ENCODE measurements around the gene IRF4. TPM values are rescaled to one million over a fixed set of nuclear protein-coding genes. Genes with fewer than 3 reads are reported as not detected.

IRF4 gene
- total and polyA plus RNA-seq, 10 donors, result 8.7 to 91.3 (median 46.3) TPM

DNA sequence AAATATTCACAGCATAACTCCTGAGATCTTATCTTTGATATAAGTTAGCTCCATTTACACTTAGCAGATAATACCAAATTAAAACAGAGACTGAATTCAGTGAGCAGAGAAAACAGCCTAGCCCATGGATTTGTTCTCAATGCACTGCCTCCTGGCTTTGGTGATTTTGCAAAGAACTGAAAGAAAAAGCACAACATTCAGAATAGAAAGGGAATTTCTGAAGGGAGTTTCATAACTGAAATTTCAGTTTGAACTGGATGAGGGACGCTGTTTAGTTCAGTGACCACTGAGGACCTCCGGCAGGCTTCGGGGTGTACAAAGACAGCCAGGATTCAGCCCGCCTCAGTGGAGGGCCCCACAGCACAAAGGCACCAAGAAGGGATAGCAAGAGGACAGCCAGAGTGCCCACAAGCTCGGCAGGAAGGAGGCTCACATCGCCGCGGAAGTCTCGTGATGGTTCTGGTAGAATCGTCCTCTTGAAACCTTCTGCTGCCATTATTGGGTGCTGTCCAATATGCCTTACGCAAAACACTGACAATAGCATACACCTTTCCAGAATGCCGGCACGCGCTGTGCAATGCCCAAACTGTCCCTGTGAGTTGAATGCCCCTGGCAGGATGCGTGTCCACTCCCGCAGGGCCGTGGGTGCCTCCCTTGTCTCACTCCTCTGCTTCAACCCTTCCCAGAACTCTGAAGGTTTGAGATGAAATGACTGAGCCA lies 9.7 kb upstream of the IRF4 start:
- Histone ChIP-seq H3K36me3 (no peaks in the 10 kb centered on the region), H3K4me1 (peaks cover 13 to 34% (median 20%) of the 10 kb centered on the region in 6 donors), H3K4me3 (no peak overlapping the region), H3K9me3 (peaks cover 0 to 6% (median 0%) of the 10 kb centered on the region in 8 donors), H3K27me3 (replicated peaks in 1 of 7) (peaks cover 0 to 35% (median 9%) of the 10 kb centered on the region in 7 donors), H3K27ac (no peak overlapping the region)
- peak; percentile 76 for DNase-seq
- intact Hi-C loops (cut with DNase I; ENCODE audit: low total_unique reads), result no loop called here
- WGBS, 5 donors, result 85 to 91% (median 87%) methylated on average over 17 of the region's 17 CpGs
- TF ChIP-seq POLR2A (IDR thresholded peaks at IDR 0.05) (no peak), POLR2AphosphoS5 (IDR thresholded peaks at IDR 0.05) (no peak)
- TF ChIP-seq, protein P1, sequence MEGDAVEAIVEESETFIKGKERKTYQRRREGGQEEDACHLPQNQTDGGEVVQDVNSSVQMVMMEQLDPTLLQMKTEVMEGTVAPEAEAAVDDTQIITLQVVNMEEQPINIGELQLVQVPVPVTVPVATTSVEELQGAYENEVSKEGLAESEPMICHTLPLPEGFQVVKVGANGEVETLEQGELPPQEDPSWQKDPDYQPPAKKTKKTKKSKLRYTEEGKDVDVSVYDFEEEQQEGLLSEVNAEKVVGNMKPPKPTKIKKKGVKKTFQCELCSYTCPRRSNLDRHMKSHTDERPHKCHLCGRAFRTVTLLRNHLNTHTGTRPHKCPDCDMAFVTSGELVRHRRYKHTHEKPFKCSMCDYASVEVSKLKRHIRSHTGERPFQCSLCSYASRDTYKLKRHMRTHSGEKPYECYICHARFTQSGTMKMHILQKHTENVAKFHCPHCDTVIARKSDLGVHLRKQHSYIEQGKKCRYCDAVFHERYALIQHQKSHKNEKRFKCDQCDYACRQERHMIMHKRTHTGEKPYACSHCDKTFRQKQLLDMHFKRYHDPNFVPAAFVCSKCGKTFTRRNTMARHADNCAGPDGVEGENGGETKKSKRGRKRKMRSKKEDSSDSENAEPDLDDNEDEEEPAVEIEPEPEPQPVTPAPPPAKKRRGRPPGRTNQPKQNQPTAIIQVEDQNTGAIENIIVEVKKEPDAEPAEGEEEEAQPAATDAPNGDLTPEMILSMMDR (IDR thresholded peaks at IDR 0.05 in 8 of 11, conservative IDR thresholded peaks at IDR 0.05 in 3 of 11), result no peak

DNA sequence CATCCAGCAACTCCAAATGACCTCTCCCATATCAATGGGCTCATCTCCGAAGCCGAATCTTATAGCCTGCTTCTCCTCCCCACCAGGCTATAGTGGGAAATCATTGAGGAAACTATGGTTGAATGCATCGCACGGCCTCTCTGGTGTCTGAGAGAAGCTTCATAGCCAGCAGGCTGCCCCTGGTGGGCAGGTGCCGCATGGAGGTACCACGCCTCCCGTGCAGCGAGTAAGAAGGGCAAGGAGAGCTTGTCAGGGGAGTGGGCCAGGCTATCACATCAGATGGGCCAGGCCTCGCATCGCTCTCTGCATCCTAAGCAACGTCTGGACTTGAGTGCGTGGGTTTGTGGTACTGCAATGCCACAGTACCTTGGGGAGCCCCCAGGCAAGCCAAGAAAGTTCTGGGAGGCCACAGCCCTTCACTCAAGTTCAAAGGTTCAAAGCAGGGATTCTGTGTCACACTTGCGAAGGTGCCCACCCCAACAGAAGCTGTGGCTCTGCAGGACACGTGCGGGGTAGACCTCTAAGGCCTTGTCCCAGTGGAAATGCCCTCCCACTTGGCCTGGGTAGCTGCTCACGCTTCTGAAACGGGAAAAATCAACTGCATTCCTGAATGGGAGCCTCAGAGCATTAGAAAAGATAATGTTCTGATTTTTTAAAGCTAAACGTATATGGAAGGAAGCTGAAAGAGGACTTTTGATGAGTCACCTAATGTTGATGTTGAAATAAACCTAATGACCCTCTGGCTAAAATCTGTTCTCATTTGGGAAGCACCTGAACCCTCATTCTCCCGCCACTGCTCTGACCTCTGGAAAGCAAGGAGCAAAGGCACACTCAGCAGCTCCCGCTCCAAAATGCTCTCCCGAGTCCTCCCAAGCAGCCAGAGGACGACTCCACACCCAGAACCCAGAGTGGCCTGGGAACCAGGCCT lies 8.4 kb upstream of the IRF4 start:
- TF ChIP-seq POLR2A (IDR thresholded peaks at IDR 0.05) (no peak), POLR2AphosphoS5 (IDR thresholded peaks at IDR 0.05) (no peak)
- TF ChIP-seq, protein P1 (IDR thresholded peaks at IDR 0.05 in 8 of 11, conservative IDR thresholded peaks at IDR 0.05 in 3 of 11), result no peak
- Histone ChIP-seq H3K36me3 (no peaks in the 10 kb centered on the region), H3K4me1 (peaks cover 13 to 22% (median 18%) of the 10 kb centered on the region in 6 donors), H3K27ac (no peak overlapping the region), H3K4me3 (no peak overlapping the region), H3K27me3 (replicated peaks in 1 of 7) (peaks cover 0 to 35% (median 9%) of the 10 kb centered on the region in 7 donors), H3K9me3 (peaks cover 0 to 6% (median 0%) of the 10 kb centered on the region in 8 donors)
- DNase-seq, result no peak
- intact Hi-C loops (cut with DNase I; ENCODE audit: low total_unique reads), result no loop called here
- WGBS, 5 donors, result 82 to 88% (median 84%) methylated on average over 22 of the region's 22 CpGs

DNA sequence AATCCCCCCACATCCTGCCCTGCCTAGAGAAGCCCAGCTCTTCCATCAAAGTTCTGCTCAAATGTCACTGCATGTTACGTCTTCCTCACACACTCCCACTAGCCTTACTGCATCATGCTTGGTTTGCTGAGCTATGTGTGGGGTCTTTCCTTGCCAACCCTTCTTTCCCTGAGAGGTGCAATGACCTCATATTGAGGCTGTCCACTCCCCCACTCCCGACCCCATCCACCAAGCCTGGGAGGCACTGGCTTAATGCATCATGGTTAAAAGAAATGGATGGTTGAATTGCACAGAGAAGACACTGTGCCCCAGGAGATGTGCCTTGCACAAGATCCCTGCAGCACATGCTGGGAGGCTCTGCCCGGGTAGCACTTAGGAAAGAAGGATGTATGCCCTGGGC lies 7.7 kb upstream of the IRF4 start:
- Histone ChIP-seq H3K4me1 (peaks cover 8 to 14% (median 12%) of the 10 kb centered on the region in 6 donors), H3K27me3 (replicated peaks in 1 of 7) (peaks cover 0 to 35% (median 9%) of the 10 kb centered on the region in 7 donors), H3K27ac (no peak overlapping the region), H3K9me3 (peaks cover 0 to 6% (median 0%) of the 10 kb centered on the region in 8 donors), H3K36me3 (no peaks in the 10 kb centered on the region), H3K4me3 (no peak overlapping the region)
- 62 to 81% (median 74%) methylated on average over 3 of the region's 3 CpGs for WGBS, 5 donors
- TF ChIP-seq POLR2A (IDR thresholded peaks at IDR 0.05) (no peak), POLR2AphosphoS5 (IDR thresholded peaks at IDR 0.05) (no peak)
- TF ChIP-seq, protein P1 (IDR thresholded peaks at IDR 0.05 in 8 of 11, conservative IDR thresholded peaks at IDR 0.05 in 3 of 11), result no peak
- no peak for DNase-seq
- intact Hi-C loops (cut with DNase I; ENCODE audit: low total_unique reads), result no loop called here
